Heart right ventricle (tissue), 16 donors: ENCODE measurements around the gene ZNF655. TPM values are rescaled to one million over a fixed set of nuclear protein-coding genes. Genes with fewer than 3 reads are reported as not detected.

ENCODE experiments used
- ATAC-seq, 8 donors: fragments of 200-7000 bp; cut with Tn5 transposase; one replicate each; pipeline ENCODE4 v1.9.1; 2020; ENCODE audit warnings: mild to moderate bottlenecking in 8 of 8, moderate library complexity in 8 of 8, moderate number of reproducible peaks in 1 of 8
- DNase-seq, 2 donors: peaks; one replicate each; pipeline ENCODE4 v3.0.0-alpha.2; 2020
- H3K27ac ChIP-seq, 10 donors: fragments of 200-600 bp; sonication (generic) in 2 of 10; one replicate each; pipeline versions ENCODE4 v1.5.0 to v1.8.0; 2020 to 2022; ENCODE audit warnings: mild to moderate bottlenecking in 3 of 10
- H3K27me3 ChIP-seq, 7 donors: fragments of 200-600 bp; one replicate each; pipeline ENCODE4 v1.8.0; 2021 to 2022; ENCODE audit warnings: mild to moderate bottlenecking in 2 of 7
- H3K36me3 ChIP-seq, 9 donors: fragments of 200-600 bp; sonication (generic) in 1 of 9; one replicate each; pipeline versions ENCODE4 v1.5.0 to v1.8.0; 2020 to 2022; ENCODE audit warnings: mild to moderate bottlenecking in 2 of 9
- H3K4me1 ChIP-seq, 9 donors: fragments of 200-600 bp; sonication (generic) in 1 of 9; one replicate each; pipeline versions ENCODE4 v1.5.0 to v1.8.0; 2020 to 2022; ENCODE audit warnings: mild to moderate bottlenecking in 4 of 9
- H3K4me3 ChIP-seq, 10 donors: fragments of 200-600 bp; sonication (generic) in 2 of 10; one replicate each; pipeline versions ENCODE4 v1.5.0 to v1.8.0; 2020 to 2022; ENCODE audit warnings: mild to moderate bottlenecking in 7 of 10, moderate library complexity in 2 of 10
- H3K9me3 ChIP-seq, 11 donors: fragments of 200-600 bp in 10 of 11; sonication (generic) in 2 of 11; one replicate each; pipeline versions ENCODE4 v1.5.0 to v1.8.0; 2013 to 2022; ENCODE audit warnings: mild to moderate bottlenecking in 2 of 11, control low read depth in 1 of 11, moderate library complexity in 1 of 11
- CTCF ChIP-seq, 9 donors: fragments of 200-600 bp; sonication (generic) in 2 of 9; IDR thresholded peaks; one replicate each; pipeline versions ENCODE4 v1.5.0 to v1.8.0; 2021 to 2022; ENCODE audit warnings: antibody characterized with exemption in 9 of 9, mild to moderate bottlenecking in 5 of 9, moderate library complexity in 1 of 9
- WGBS, 2 donors: extraction: QIAGEN DNeasy Blood & Tissue Kit; methylation state at CpG; one replicate each; pipeline ENCODE4 v1.1.7; 2013; ENCODE audit warnings: inconsistent platforms in 1 of 2; 5-methylcytosine and 5-hydroxymethylcytosine counted together
- intact Hi-C, 10 donors: fragments of 100-400 bp; cut with DNase I; formaldehyde crosslinking; loops; one replicate each; pipeline versions ENCODE4 v1.11.1 to v1.14.2; 2022
- polyA plus RNA-seq, 2 donors: library from polyadenylated mRNA; stranded (reverse); fragments of 200-250 nt; gene quantifications; one replicate each; pipeline ENCODE4 v1.2.3, GENCODE V29; 2013
- total RNA-seq, 10 donors: library from RNA; stranded (reverse); fragmentation: NEBNext Ultra II Directional in 3 of 10; extraction: Animal tissue kit (Norgen Biotek cat#: 25700) in 3 of 10; gene quantifications; one replicate each; pipeline versions ENCODE4 v1.2.1 to v1.2.4, GENCODE V29; 2021 to 2023
- donor health status: Arrhythmogenic right ventricular cardiomyopathy.
- donor health status: ischemic (EF 13 %, LVEDD 7.1; RV severe dilation, severe dysfunction).
- donor health status: healthy with polysubstance abuse.
- donor health status: DM: no; HTN: yes; CAD: no.
- donor health status: DM: no; HTN: no; CAD: no.
- donor health status: ischemic (EF 25% LVEDD 6.9; RV normal size, moderate dysfunction).
- donor health status: ischemic (EF 25% LVEDD 5.7; RV mildly dilated, moderate dysfunction).
- donor health status: healthy.
- donor health status: DM: yes; HTN: yes; CAD: no.
- donor health status: Ischemic cardiomyopathy.
- donor health status: ischemic (EF 35%, LVEDD 5.7; RV mildly dilated, moderate dysfunction).
- donor health status: nonischemic (EF 11% LVEDD 7.7; RV severe dilation, severe dysfunction).
- donor health status: DM: yes; HTN: yes; CAD: no.
- donor health status: PGD.
- donor health status: ischemic (EF 29% LVEDD 5.4; RV normal size, mild dysfunction).
- donor health status: nonischemic (EF 23%, LVEDD 6.1; RV moderate dilation, normal function).

Gene ZNF655
- total and polyA plus RNA-seq, 12 donors = 22.0 to 54.1 (median 30.8) TPM

- Histone ChIP-seq H3K9me3 (no peaks in the 10 kb centered on the region), H3K36me3 (peaks cover 0 to 55% (median 49%) of the 10 kb centered on the region in 9 donors), H3K27ac (no peak overlapping the region), H3K27me3 (no peaks in the 10 kb centered on the region), H3K4me1 (peaks cover 5 to 20% (median 13%) of the 10 kb centered on the region in 9 donors), H3K4me3 (no peak overlapping the region)
- intact Hi-C loops = loop anchor here in 3 of 10 donors (5.0 kb wide), 4 partner anchors 61 to 146 kb away; partner anchors contain the start of genes FAM200A (in 1 of the 3), ZNF655 (in 1 of the 3) and ZNF789 (in 1 of the 3)
- no peak for TF ChIP-seq CTCF (IDR thresholded peaks at IDR 0.05)
- ATAC-seq (no peak), DNase-seq (no peak)
- WGBS, 2 donors = 85 to 87% methylated on average over 3 of the region's 3 CpGs
Measured at GRCh38 chr7:99618726-99619125, 60.3 kb downstream of the ZNF655 start.

GRCh38 chr7:99619571-99620130, 61.2 kb downstream of the ZNF655 start:
- intact Hi-C loops = loop anchor here in 4 of 10 donors (5.0 to 10.0 kb wide), 5 partner anchors 62 to 295 kb away; partner anchors contain the start of genes TRIM4 (in 2 of the 4), FAM200A (in 1 of the 4), ZNF655 (in 1 of the 4) and ZNF789 (in 1 of the 4)

GRCh38 chr7:99621271-99621670, 62.8 kb downstream of the ZNF655 start:
- Histone ChIP-seq H3K4me3 (no peak overlapping the region), H3K4me1 (peaks cover 5 to 20% (median 13%) of the 10 kb centered on the region in 9 donors), H3K27ac (no peak overlapping the region), H3K27me3 (no peaks in the 10 kb centered on the region), H3K9me3 (no peaks in the 10 kb centered on the region), H3K36me3 (peaks cover 0 to 81% (median 75%) of the 10 kb centered on the region in 9 donors)
- intact Hi-C loops = loop anchor here in 2 of 10 donors (10.0 kb wide), 1 partner anchor 294 kb away; the partner anchor contains the start of gene TRIM4 (in 2 of the 2)
- DNase-seq (no peak), ATAC-seq (no peak)
- TF ChIP-seq CTCF (IDR thresholded peaks at IDR 0.05) = no peak
- WGBS, 2 donors = 93 to 95% methylated on average over 5 of the region's 5 CpGs

More at GRCh38 chr7:99619571-99620130, 61.2 kb downstream of the ZNF655 start:
- H3K27ac ChIP-seq = no peak overlapping the region
- DNase-seq (no peak), ATAC-seq (no peak)
- peaks cover 5 to 20% (median 13%) of the 10 kb centered on the region in 9 donors for H3K4me1 ChIP-seq
- no peak overlapping the region for H3K4me3 ChIP-seq
- no peak for TF ChIP-seq CTCF (IDR thresholded peaks at IDR 0.05)
- 94 to 96% methylated on average over 18 of the region's 18 CpGs for WGBS, 2 donors
- H3K36me3 ChIP-seq = peaks cover 0 to 64% (median 59%) of the 10 kb centered on the region in 9 donors
- no peaks in the 10 kb centered on the region for H3K9me3 ChIP-seq
- no peaks in the 10 kb centered on the region for H3K27me3 ChIP-seq

GRCh38 chr7:99622596-99622995, 64.2 kb downstream of the ZNF655 start:
- no peak for TF ChIP-seq CTCF (IDR thresholded peaks at IDR 0.05)
- DNase-seq (no peak), ATAC-seq (no peak)
- Histone ChIP-seq H3K27ac (no peak overlapping the region), H3K27me3 (no peaks in the 10 kb centered on the region), H3K4me3 (no peak overlapping the region), H3K4me1 (peaks cover 1 to 15% (median 7%) of the 10 kb centered on the region in 9 donors), H3K36me3 (peaks cover 0 to 94% (median 82%) of the 10 kb centered on the region in 9 donors), H3K9me3 (no peaks in the 10 kb centered on the region)
- intact Hi-C loops = loop anchor here in 2 of 10 donors (10.0 kb wide), 1 partner anchor 292 kb away; the partner anchor contains the start of gene TRIM4 (in 2 of the 2)
- WGBS, 2 donors = 93 to 95% methylated on average over 10 of the region's 10 CpGs
